ENCODE data around the gene NPB. TPM values are rescaled to one million over a fixed set of nuclear protein-coding genes. Genes with fewer than 3 reads are reported as not detected.

NPB gene
- polyA plus RNA-seq, 1 of the 3 experiments (the other 2 are of a cell fraction): 2.4 TPM

DNA sequence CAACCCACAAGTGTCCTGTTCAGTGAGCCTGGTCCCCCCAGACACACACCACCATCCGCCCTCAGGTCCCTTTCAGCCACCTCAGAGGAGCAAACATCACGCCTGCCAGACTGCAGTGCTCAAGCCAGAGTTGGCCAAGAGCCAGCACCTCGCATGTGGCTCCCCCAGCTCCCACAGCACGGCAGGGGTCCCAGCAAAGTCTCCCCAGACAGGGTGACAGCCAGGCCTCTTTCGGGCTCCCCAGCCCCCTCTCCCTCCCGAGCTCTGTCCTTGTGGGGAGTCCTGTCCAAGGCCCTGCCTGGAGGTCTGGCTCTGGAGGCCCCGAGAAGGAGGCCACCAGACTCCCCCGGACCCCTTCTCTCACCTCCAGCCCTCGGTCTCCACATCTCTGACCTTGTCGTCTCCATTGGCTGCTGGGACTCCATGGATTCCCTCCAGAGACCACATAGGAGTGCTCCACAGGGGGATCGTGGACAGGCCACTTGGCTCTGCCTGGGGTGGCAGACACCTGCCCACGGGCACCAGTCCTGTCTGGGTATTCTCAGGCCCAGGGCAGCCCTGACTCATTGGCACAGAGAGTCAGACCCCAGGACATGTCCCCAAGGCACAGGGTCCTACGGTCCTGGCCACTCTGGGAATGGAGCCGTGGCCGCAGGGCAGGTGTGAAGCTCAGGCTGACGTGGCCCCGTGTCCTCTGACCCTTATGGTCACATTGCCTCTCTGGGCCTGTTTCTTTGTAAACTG lies 46.8 kb downstream of the NPB start:
- Histone ChIP-seq H2AFZ (ENCODE audit: low read depth) (no peak overlapping the region), H4K20me1 (ENCODE audit: insufficient read depth) (no peaks in the 10 kb centered on the region), H3K27me3 (ENCODE audit: insufficient read depth) (no peaks in the 10 kb centered on the region), H3K36me3 (replicated peaks in 1 of 2; ENCODE audit: control insufficient read depth in 1 of 2, insufficient read depth in 2 of 2, low read length in 1 of 2) (no peaks in the 10 kb centered on the region), H3K9me3 (no peaks in the 10 kb centered on the region), H3K4me1 (ENCODE audit: control insufficient read depth in 1 of 2, insufficient read depth in 2 of 2, low read depth in 1 of 2, low read length in 1 of 2) (peaks cover 0 to 3% of the 10 kb centered on the region in 2 experiments; a peak in 1 of 4 replicates), H3K79me2 (ENCODE audit: insufficient read depth) (no peaks in the 10 kb centered on the region), H3K4me3 (ENCODE audit: low read depth in 2 of 2, low read length in 1 of 2) (no peak overlapping the region), H3K4me2 (no peak overlapping the region), H3K9ac (no peak overlapping the region), H3K9me2 (no peaks in the 10 kb centered on the region), H3F3A (replicated peaks; ENCODE audit: insufficient read depth) (no peaks in the 10 kb centered on the region), H3K27ac (ENCODE audit: low read depth in 2 of 2, low read length in 1 of 2) (no peak overlapping the region)
- POLR2A ChIA-PET: interaction anchor here (0.9 to 1.1 kb wide), 2 partner anchors 10 to 89 kb away, joined by 3 to 4 read pairs; partner anchors contain the start of gene DCXR
- 70% methylated on average over 15 of the region's 17 CpGs for WGBS (ENCODE audit: low lambda C conversion rate)
- DNase-seq: no peak
- CTCF ChIA-PET: interaction anchor here (0.9 to 17.7 kb wide), 6 partner anchors 8 to 79 kb away, joined by 3 to 216 read pairs (median 6); partner anchors contain the start of genes CENPX, LRRC45 and NOTUM
- TF ChIP-seq, protein P1, sequence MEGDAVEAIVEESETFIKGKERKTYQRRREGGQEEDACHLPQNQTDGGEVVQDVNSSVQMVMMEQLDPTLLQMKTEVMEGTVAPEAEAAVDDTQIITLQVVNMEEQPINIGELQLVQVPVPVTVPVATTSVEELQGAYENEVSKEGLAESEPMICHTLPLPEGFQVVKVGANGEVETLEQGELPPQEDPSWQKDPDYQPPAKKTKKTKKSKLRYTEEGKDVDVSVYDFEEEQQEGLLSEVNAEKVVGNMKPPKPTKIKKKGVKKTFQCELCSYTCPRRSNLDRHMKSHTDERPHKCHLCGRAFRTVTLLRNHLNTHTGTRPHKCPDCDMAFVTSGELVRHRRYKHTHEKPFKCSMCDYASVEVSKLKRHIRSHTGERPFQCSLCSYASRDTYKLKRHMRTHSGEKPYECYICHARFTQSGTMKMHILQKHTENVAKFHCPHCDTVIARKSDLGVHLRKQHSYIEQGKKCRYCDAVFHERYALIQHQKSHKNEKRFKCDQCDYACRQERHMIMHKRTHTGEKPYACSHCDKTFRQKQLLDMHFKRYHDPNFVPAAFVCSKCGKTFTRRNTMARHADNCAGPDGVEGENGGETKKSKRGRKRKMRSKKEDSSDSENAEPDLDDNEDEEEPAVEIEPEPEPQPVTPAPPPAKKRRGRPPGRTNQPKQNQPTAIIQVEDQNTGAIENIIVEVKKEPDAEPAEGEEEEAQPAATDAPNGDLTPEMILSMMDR (IDR thresholded peaks at IDR 0.05): no peak
- TF ChIP-seq, protein P2, sequence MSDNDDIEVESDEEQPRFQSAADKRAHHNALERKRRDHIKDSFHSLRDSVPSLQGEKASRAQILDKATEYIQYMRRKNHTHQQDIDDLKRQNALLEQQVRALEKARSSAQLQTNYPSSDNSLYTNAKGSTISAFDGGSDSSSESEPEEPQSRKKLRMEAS (IDR thresholded peaks at IDR 0.05; ENCODE audit: low read depth): no peak
- TF ChIP-seq GABPA (IDR thresholded peaks at IDR 0.05; ENCODE audit: low read depth) (no peak), CHD2 (IDR thresholded peaks at IDR 0.05; ENCODE audit: low read length, partially characterized antibody) (no peak), EP300 (IDR thresholded peaks at IDR 0.05; ENCODE audit: borderline replicate concordance in 1 of 2, low read depth in 1 of 2, low read length in 1 of 2) (no peak), RAD21 (IDR thresholded peaks at IDR 0.05; ENCODE audit: low read length) (no peak), RXRA (IDR thresholded peaks at IDR 0.05; ENCODE audit: borderline replicate concordance, low read depth) (no peak), TEAD4 (IDR thresholded peaks at IDR 0.05; ENCODE audit: borderline replicate concordance, insufficient read depth) (no peak), ELF1 (IDR thresholded peaks at IDR 0.05) (no peak), TAF1 (IDR thresholded peaks at IDR 0.05; ENCODE audit: borderline replicate concordance, low read depth, low read length) (no peak)
- TF ChIP-seq, protein P3, sequence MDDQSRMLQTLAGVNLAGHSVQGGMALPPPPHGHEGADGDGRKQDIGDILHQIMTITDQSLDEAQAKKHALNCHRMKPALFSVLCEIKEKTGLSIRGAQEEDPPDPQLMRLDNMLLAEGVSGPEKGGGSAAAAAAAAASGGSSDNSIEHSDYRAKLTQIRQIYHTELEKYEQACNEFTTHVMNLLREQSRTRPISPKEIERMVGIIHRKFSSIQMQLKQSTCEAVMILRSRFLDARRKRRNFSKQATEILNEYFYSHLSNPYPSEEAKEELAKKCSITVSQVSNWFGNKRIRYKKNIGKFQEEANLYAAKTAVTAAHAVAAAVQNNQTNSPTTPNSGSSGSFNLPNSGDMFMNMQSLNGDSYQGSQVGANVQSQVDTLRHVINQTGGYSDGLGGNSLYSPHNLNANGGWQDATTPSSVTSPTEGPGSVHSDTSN (IDR thresholded peaks at IDR 0.05): no peak
- TF ChIP-seq, protein P4, sequence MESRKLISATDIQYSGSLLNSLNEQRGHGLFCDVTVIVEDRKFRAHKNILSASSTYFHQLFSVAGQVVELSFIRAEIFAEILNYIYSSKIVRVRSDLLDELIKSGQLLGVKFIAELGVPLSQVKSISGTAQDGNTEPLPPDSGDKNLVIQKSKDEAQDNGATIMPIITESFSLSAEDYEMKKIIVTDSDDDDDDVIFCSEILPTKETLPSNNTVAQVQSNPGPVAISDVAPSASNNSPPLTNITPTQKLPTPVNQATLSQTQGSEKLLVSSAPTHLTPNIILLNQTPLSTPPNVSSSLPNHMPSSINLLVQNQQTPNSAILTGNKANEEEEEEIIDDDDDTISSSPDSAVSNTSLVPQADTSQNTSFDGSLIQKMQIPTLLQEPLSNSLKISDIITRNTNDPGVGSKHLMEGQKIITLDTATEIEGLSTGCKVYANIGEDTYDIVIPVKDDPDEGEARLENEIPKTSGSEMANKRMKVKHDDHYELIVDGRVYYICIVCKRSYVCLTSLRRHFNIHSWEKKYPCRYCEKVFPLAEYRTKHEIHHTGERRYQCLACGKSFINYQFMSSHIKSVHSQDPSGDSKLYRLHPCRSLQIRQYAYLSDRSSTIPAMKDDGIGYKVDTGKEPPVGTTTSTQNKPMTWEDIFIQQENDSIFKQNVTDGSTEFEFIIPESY (IDR thresholded peaks at IDR 0.05; ENCODE audit: borderline replicate concordance, low read depth): no peak
